KOPT-K1 (cell line): ENCODE measurements around the gene TOMM20.

Experiments
- H3K27ac ChIP-seq: fragments of 200-600 bp; sonication (generic); 2 replicates; pipeline ENCODE4 v1.5.1; 2016; ENCODE audit warnings: antibody characterized with exemption, mild to moderate bottlenecking, low read depth, low read length; ENCODE audit not compliant: poor library complexity, severe bottlenecking
- H3K36me3 ChIP-seq: fragments of 200-600 bp; sonication (generic); 2 replicates; pipeline ENCODE4 v1.5.1; 2017; ENCODE audit warnings: antibody characterized with exemption, mild to moderate bottlenecking, low read length, moderate library complexity; ENCODE audit not compliant: insufficient read depth
- H3K9me3 ChIP-seq: fragments of 200-600 bp; sonication (generic); 2 replicates; pipeline ENCODE4 v1.5.1; 2017; ENCODE audit warnings: antibody characterized with exemption, low read length, mild to moderate bottlenecking; ENCODE audit not compliant: insufficient read depth, poor library complexity, severe bottlenecking

TOMM20 gene

DNA sequence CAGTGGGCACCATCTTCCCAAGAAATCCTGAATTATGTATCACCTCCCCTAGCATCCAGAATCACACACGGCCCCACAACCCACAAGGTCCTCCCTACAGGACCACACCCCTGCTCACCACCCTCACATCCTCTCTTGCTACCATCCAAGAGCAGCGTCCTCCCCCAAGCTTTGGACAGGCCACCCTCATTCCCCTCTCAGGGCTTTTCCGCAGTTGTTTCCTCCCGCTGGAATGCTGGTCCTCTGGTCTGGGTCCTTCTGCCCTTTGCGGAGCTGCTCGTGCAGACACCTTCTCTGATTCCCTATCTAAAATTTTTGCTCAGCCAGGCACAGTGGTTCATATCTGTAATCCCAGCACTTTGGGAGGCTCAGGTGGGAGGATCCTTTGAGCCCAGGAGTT is 56.5 kb downstream of the TOMM20 start:
- Histone ChIP-seq H3K27ac (no peak overlapping the region), H3K9me3 (no peaks in the 10 kb centered on the region), H3K36me3 (no peaks in the 10 kb centered on the region)

DNA sequence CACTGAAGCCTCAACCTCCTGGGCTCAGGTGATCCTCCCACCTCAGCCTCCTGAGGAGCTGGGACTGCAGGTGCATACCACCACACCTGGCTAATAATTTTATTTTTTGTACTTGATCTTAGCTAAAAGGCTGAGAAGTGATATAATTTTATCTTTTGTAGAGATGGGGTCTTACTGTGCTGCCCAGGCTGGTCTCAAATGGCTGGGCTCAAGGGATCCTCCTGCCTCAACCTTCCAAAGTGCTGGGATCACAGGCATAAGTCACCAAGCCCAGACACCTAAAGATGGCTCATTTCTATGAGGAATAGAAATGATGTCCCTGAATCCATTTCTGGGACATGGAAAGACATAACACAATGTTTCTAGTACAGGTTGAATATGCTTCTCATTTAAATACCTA is 57.8 kb downstream of the TOMM20 start:
- H3K27ac ChIP-seq: no peak overlapping the region

DNA sequence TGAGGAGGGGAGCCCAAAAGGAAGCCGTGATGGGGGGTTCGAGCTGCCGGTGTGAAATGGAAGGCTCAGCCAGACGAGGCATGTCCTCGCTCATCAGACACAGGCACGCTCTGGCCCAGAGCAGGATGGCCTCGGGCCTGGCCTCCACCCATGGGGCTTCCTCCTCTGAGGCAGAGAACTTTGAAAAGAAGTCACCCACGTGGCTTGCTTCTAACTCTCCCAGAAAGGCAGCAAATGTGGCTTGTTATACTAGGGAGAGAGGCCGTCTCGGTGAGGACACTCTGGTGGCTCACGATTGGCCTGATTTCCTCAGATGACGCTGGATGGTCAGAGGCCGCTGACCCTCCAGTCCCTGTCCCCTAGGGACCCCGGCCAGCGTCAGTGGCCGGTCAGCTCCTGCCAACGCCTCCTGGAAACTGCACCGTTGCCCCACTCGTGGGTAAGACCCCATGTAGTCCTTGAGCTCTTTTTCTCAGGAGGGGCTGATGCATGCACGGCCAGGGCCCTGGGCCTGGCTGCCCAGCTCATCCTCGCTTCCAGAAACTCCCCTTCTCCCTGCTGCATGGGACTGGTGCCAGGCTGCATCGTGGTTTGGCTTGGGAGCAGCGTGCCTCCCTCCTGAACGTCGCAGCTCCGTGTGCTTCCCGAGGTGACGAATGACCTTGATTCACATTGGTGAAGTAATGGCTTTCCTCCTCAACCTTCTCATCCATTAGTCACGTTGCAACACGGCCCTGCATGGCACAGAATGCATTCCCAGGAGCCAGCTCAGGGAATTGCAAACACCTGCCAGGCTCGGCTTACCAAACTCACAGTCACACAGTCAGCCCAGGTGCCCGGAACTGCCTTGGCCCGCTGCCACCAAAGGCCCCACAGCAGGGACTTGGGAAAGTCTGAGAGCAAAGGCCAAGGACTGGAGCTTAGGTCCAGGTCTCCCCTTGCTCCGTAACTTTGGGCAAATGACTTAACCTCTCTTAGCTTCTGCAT is 58.8 kb downstream of the TOMM20 start:
- no peaks in the 10 kb centered on the region for H3K9me3 ChIP-seq
- H3K36me3 ChIP-seq: no peaks in the 10 kb centered on the region
- no peak overlapping the region for H3K27ac ChIP-seq

More for the DNA sequence above, 57.8 kb downstream of the TOMM20 start:
- no peaks in the 10 kb centered on the region for H3K36me3 ChIP-seq
- no peaks in the 10 kb centered on the region for H3K9me3 ChIP-seq

DNA sequence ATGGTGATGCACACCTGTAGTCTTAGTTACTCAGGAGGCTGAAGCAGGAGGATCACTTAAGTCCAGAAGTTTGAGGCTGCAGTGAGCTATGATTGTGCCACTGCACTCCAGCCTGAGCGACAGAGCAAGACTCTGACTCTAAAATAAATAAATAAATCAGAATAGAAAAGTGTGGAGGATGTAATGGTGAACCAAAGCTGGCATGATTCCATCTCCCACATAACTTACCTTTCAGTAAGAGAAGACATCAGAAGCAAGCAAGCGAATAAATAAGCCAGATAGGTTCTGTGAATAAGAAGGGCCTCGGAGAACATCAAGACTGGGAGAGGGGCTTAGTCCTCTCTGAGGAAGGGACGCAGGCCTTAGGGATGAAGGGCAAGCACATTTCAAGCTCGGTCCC is 59.5 kb downstream of the TOMM20 start:
- H3K9me3 ChIP-seq: no peaks in the 10 kb centered on the region
- H3K36me3 ChIP-seq: no peaks in the 10 kb centered on the region
- no peak overlapping the region for H3K27ac ChIP-seq

DNA sequence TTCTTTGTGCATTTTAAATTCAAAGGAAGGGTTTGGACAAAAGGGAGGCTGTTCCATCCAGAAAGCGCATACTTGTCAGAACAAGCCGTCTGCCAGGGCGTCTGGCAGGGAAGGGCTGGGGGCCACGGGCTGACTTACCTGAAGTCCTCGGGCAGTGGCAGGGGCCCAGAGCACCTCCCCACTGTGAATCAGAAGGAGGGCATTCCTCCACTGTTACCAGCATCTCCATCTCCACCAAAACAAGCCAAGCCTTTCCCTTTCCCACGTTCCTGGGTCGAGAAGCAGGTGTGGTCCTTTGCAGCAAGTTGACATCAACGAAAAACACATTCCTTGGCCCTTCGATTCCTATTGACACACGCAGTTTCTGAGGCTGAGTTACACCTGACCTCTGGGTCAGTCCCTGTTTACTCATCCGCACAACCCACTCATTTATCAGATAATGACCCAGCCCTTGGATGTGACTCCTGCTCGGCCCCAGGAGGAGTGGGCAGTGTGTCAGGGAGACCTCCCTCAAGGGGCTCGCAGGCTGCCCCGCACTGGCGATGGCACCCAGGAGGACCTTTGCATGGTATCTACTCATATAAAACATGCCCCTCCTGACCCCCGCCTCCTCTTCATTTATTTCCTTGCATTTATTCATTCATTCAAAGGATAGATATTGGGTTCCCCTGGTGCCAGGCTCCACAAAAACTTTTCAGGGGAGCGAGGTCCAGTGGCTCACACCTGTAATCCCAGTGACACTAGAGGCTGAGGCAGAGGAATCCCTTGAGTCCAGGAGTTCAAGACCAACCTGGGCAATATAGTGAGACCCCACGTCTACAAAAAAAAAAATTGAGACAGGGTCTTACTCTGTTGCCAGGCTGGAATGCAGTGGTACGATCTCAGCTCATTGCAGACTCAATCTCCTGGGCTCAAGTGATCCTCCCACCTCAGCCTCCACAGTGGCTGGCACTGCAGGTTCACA is 60.2 kb downstream of the TOMM20 start:
- no peaks in the 10 kb centered on the region for H3K9me3 ChIP-seq
- H3K27ac ChIP-seq: no peak overlapping the region
- H3K36me3 ChIP-seq: no peaks in the 10 kb centered on the region

DNA sequence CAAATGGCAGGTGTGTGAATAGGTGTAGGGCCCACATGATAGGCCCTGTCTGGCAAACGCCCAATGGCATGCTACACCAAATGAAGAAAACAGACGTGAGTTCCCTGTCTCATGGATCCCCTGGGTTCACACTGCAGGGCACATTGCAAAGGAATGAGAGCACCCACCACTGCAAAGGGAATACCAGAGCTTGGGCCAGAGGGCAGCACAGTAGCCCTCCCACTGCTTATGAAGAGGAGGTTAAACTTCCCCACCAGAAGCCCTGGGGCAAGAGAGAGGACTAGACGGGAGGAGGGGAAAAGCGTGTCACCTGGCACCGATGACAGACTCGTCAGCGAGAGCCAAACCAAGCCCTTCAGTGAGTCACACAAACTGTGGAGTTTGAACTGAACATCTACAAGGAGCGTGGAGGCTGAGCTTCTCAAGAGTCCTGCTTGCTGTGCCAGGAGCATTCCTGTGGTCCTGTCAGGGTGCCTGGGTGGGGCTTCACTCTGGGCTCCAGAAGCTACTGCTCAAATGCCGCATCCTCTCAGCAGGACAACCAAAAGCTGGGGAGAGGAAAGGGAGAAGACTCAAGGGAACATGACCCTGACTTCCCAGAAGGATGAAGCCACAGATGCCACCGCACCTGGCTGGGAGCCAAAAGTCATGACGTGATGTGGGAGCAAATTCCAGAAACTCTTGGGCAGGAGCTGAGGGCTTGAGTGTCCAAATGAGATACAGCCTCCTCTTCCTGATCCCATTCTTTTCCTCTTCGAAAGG is 61.1 kb downstream of the TOMM20 start:
- no peaks in the 10 kb centered on the region for H3K36me3 ChIP-seq
- H3K27ac ChIP-seq: no peak overlapping the region
- no peaks in the 10 kb centered on the region for H3K9me3 ChIP-seq

DNA sequence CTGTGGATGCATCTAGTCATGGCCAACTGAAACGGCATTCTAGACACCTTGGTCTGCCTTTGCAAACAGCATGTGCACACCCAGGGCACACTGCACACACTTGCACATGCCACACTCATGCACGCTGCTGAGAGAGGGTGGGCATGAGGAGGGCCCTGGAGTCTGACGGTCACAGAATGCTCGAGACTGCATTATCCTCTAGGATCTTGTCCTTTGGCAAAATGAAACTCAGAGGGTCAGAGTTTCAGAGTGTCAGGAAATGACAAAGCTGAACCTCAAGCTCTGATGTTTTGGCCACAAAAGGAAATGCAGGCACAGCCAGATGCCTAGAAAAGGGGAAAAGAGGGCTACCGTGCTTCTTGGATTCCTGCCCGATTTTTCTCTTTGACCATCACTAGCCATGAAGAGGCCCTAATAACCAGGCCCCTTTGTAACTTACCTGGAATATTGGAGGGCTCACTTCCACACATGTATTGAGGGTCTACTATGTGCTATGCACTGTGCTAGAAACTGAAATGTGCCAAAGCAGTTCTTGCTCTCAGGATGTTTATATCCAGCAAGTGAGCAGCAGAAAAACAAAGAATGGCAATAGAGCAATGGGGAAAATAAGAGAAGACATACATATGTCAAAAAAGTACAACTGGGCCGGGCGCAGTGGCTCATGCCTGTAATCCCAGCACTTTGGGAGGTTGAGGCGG is 65.4 kb downstream of the TOMM20 start:
- Histone ChIP-seq H3K36me3 (no peaks in the 10 kb centered on the region), H3K27ac (peak overlapping the region; percentile 1), H3K9me3 (no peaks in the 10 kb centered on the region)

DNA sequence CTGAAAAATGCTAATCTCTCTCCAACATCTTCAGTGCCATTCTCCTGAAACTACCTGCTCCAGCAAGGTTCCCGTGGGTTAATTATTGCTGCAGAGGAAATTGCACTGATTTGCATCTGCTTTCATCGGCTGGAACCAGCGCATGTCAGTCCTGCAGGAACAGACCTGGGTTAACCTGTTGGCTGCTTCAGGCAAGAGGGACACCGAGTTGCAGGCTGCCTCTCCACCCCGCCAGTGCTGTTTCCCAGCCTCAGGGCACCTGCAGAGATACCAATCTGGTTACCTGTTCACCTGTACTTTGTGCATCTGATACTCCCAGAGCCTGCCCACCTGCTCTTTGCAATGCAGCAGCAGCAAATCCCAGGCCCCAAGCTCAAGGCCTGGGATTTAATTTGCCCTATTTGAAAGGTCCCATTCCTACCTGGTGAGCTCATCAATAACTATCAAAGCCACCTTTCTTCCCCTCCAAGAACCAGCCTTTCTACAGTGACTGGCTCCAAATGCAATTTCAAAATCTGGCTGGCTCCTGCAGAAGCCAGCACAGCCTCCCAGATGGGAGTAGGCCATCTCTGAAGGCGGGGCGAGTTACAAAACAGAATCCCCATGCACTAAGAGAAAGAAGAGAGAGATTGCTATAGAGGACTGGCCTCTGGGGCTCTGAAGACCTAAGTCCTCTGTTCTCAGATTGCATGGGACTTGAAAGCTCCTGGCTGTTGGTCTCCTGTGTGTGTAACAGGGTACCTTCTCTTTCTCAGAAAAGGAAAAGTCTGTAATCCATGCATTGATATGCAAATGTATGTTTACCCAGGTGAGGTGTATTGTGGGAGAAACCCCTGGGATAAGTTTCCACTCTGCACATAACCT is 67.8 kb downstream of the TOMM20 start:
- Histone ChIP-seq H3K36me3 (no peaks in the 10 kb centered on the region), H3K27ac (no peak overlapping the region), H3K9me3 (no peaks in the 10 kb centered on the region)
